Measurements from ENCODE around the gene LRCH1. TPM values are rescaled to one million over a fixed set of nuclear protein-coding genes. Genes with fewer than 3 reads are reported as not detected.

The LRCH1 gene
- total RNA-seq, 4 donors from 2014 or later = 42.7 to 66.0 (median 53.1) TPM

DNA sequence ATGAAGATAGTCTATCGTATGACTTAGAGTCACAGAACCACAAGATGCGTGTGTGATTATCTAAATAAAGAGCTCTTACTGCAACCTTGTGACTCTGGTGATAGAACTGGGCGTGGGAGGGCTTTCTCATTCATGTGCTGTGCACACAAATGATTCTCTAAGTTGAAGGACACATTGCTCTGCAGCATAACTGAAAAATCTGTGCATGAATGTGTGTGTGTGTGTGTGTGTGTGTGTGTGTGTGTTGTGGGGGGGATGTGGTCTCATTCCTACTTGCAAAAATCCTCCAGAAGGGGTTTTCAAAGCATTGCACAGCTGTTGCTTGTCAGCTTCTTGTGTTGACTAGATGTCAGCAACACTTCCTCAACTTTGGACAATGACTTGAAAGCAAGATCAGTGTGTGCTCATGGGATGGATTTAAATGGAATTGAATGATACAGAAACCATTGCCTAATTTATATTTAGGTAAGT, 22.4 kb downstream of the LRCH1 start:
- Histone ChIP-seq H3K27me3 (no peaks in the 10 kb centered on the region), H3K4me3 (no peak overlapping the region), H3K9me3 (no peaks in the 10 kb centered on the region), H3K27ac (replicated peaks in 1 of 4) (peak overlapping the region; percentile 60 to 70 (median 64)), H3K36me3 (no peaks in the 10 kb centered on the region), H3K4me1 (peaks cover 78 to 91% (median 86%) of the 10 kb centered on the region in 4 donors)
- TF ChIP-seq EP300 (IDR thresholded peaks at IDR 0.05) = no peak
- no peak for TF ChIP-seq POLR2AphosphoS5 (IDR thresholded peaks at IDR 0.05)
- TF ChIP-seq POLR2A (IDR thresholded peaks at IDR 0.05; ENCODE audit: low read depth) = no peak
- TF ChIP-seq, protein P1, sequence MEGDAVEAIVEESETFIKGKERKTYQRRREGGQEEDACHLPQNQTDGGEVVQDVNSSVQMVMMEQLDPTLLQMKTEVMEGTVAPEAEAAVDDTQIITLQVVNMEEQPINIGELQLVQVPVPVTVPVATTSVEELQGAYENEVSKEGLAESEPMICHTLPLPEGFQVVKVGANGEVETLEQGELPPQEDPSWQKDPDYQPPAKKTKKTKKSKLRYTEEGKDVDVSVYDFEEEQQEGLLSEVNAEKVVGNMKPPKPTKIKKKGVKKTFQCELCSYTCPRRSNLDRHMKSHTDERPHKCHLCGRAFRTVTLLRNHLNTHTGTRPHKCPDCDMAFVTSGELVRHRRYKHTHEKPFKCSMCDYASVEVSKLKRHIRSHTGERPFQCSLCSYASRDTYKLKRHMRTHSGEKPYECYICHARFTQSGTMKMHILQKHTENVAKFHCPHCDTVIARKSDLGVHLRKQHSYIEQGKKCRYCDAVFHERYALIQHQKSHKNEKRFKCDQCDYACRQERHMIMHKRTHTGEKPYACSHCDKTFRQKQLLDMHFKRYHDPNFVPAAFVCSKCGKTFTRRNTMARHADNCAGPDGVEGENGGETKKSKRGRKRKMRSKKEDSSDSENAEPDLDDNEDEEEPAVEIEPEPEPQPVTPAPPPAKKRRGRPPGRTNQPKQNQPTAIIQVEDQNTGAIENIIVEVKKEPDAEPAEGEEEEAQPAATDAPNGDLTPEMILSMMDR (IDR thresholded peaks at IDR 0.05) = no peak
- DNase-seq (ENCODE audit: extremely low spot score) = no peak
- intact Hi-C loops (cut with DNase I) = no loop called here
- WGBS = 58% methylated on average over 3 of the region's 3 CpGs

GRCh38 chr13:46575818-46576221, 22.9 kb downstream of the LRCH1 start:
- Histone ChIP-seq H3K4me3 (no peak overlapping the region), H3K9me3 (no peaks in the 10 kb centered on the region), H3K27me3 (no peaks in the 10 kb centered on the region), H3K27ac (replicated peaks in 1 of 4) (peak overlapping the region; percentile 60 to 70 (median 64)), H3K36me3 (no peaks in the 10 kb centered on the region), H3K4me1 (peaks cover 80 to 91% (median 86%) of the 10 kb centered on the region in 4 donors)
- 13% methylated on average over 5 of the region's 5 CpGs for WGBS
- TF ChIP-seq POLR2A (IDR thresholded peaks at IDR 0.05; ENCODE audit: low read depth) (no peak), POLR2AphosphoS5 (IDR thresholded peaks at IDR 0.05) (peak; percentile 26 to 58)
- DNase-seq (ENCODE audit: extremely low spot score) = no peak
- intact Hi-C loops (cut with DNase I) = no loop called here

DNA sequence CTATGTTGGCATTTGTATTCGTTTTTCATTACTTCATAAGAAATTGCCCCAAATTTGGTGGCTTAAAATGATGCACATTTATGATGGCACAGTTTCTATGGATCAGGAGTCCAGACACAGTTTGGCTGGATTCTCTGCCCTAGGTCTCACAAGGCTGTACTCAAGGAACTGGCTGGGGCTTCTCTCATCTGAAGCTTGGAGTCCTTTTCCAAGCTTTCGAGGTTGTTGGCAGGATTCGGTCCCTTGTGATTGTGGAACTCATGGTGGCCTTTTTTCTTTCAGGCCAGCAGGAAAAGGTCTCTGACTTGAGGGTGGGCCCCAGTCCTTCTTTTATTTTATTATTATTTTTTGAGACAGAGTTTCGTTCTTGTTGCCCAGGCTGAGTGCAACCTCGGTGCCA, 23.8 kb downstream of the LRCH1 start:
- Histone ChIP-seq H3K4me3 (no peak overlapping the region), H3K27ac (replicated peaks in 1 of 4) (peak overlapping the region; percentile 60 to 70 (median 64)), H3K9me3 (no peaks in the 10 kb centered on the region), H3K27me3 (no peaks in the 10 kb centered on the region), H3K36me3 (no peaks in the 10 kb centered on the region), H3K4me1 (peaks cover 76 to 90% (median 85%) of the 10 kb centered on the region in 4 donors)
- intact Hi-C loops (cut with DNase I) = no loop called here
- WGBS = 66% methylated on average over 5 of the region's 5 CpGs
- DNase-seq (ENCODE audit: extremely low spot score) = no peak
- TF ChIP-seq POLR2AphosphoS5 (IDR thresholded peaks at IDR 0.05) = no peak
- no peak for TF ChIP-seq POLR2A (IDR thresholded peaks at IDR 0.05; ENCODE audit: low read depth)
- TF ChIP-seq, protein P1 (IDR thresholded peaks at IDR 0.05) = no peak
- no peak for TF ChIP-seq EP300 (IDR thresholded peaks at IDR 0.05)

DNA sequence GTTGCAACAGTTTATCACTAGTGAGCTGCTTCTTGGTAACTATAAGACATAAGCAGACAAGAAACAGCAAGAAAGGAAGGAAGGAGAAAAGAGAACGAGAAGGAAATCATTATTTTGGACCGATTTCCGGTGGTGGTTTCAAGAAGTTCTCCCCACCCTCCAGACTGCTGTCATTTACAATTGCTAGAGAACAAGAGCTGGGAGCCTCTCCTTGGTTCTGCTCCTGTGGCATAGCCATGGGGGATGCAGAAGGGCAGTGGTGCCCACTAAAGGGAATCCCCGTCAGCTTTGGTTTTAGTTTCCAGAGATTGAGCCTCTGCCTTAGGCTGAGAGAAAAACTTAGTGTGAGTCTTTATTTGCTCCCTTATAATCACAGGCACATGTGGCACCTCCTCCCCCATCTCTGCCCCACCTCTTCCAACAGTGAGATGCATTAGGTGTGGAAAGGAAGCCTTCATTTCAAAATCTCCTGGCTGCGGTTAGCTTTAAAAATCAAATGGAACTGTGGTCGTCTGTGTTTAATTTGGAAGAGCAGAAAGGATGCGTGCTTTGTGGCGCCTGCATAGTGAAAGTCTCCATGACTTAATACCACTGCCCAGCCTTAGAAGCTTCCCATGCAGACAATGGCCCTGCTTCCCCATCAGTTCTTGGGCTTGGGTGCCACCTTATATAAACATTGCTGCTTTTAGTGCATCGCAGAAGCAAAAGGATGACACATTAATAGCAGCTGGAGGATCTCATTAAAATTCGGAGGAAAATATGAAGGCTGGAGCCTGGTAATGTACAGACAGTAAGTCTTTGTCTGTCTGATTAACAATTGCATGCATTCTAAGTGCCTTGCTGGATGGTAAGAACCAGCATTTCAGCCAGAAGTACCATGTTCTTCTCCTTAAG, 25.0 kb downstream of the LRCH1 start:
- Histone ChIP-seq H3K36me3 (no peaks in the 10 kb centered on the region), H3K9me3 (no peaks in the 10 kb centered on the region), H3K27me3 (no peaks in the 10 kb centered on the region), H3K4me3 (peak overlapping the region in 3 of 4 donors; percentile 4 to 26 (median 15)), H3K4me1 (peaks cover 68 to 85% (median 82%) of the 10 kb centered on the region in 4 donors), H3K27ac (replicated peaks in 1 of 4) (peak overlapping the region; percentile 60 to 70 (median 64))
- DNase-seq (ENCODE audit: extremely low spot score) = no peak
- TF ChIP-seq, protein P1 (IDR thresholded peaks at IDR 0.05) = no peak
- TF ChIP-seq POLR2A (IDR thresholded peaks at IDR 0.05; ENCODE audit: low read depth) = no peak
- no peak for TF ChIP-seq EP300 (IDR thresholded peaks at IDR 0.05)
- no peak for TF ChIP-seq POLR2AphosphoS5 (IDR thresholded peaks at IDR 0.05)
- intact Hi-C loops (cut with DNase I) = no loop called here
- 32% methylated on average over 10 of the region's 10 CpGs for WGBS

- Histone ChIP-seq H3K27me3 (no peaks in the 10 kb centered on the region), H3K9me3 (no peaks in the 10 kb centered on the region), H3K36me3 (no peaks in the 10 kb centered on the region), H3K27ac (replicated peaks in 1 of 4) (peak overlapping the region; percentile 60 to 70 (median 64)), H3K4me3 (peak overlapping the region in 3 of 4 donors; percentile 4 to 26 (median 15)), H3K4me1 (peaks cover 69 to 86% (median 85%) of the 10 kb centered on the region in 4 donors)
- TF ChIP-seq POLR2A (IDR thresholded peaks at IDR 0.05; ENCODE audit: low read depth) (no peak), EP300 (IDR thresholded peaks at IDR 0.05) (no peak), POLR2AphosphoS5 (IDR thresholded peaks at IDR 0.05) (no peak)
- TF ChIP-seq, protein P1 (IDR thresholded peaks at IDR 0.05) = no peak
- 52% methylated on average over 3 of the region's 3 CpGs for WGBS
- intact Hi-C loops (cut with DNase I) = no loop called here
- DNase-seq (ENCODE audit: extremely low spot score) = no peak
Observed at GRCh38 chr13:46578590-46578975, 25.6 kb downstream of the LRCH1 start.

All from esophagus muscularis mucosa (tissue), 4 donors.